ENCODE measurements around the gene SALL4. TPM values are rescaled to one million over a fixed set of nuclear protein-coding genes. Genes with fewer than 3 reads are reported as not detected.

SALL4 gene
- total RNA-seq, 2 donors from 2014 or later = not detected

DNA sequence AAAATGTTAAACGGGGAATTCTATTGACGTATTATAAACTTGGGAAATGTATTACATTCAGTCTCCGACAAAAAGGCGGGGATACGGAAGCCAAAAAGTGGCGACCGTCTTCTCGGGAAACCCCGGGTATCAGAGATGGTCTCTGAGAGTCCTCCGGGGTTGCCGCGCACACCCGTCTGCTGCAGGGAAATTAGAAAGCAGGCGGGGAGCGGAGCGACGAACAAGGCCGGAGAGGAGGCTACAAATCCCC lies 1.5 kb downstream of the SALL4 start:
- DNase-seq (ENCODE audit: low spot score) = no peak
- Histone ChIP-seq H3K27ac (no peak overlapping the region), H3K4me3 (peak overlapping the region; percentile 20 to 48), H3K36me3 (no peaks in the 10 kb centered on the region), H3K9me3 (no peaks in the 10 kb centered on the region), H3K27me3 (peaks cover 7 to 29% of the 10 kb centered on the region in 2 donors), H3K4me1 (peaks cover 0 to 26% of the 10 kb centered on the region in 2 donors)
- TF ChIP-seq, protein P1, sequence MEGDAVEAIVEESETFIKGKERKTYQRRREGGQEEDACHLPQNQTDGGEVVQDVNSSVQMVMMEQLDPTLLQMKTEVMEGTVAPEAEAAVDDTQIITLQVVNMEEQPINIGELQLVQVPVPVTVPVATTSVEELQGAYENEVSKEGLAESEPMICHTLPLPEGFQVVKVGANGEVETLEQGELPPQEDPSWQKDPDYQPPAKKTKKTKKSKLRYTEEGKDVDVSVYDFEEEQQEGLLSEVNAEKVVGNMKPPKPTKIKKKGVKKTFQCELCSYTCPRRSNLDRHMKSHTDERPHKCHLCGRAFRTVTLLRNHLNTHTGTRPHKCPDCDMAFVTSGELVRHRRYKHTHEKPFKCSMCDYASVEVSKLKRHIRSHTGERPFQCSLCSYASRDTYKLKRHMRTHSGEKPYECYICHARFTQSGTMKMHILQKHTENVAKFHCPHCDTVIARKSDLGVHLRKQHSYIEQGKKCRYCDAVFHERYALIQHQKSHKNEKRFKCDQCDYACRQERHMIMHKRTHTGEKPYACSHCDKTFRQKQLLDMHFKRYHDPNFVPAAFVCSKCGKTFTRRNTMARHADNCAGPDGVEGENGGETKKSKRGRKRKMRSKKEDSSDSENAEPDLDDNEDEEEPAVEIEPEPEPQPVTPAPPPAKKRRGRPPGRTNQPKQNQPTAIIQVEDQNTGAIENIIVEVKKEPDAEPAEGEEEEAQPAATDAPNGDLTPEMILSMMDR (IDR thresholded peaks at IDR 0.05) = no peak

DNA sequence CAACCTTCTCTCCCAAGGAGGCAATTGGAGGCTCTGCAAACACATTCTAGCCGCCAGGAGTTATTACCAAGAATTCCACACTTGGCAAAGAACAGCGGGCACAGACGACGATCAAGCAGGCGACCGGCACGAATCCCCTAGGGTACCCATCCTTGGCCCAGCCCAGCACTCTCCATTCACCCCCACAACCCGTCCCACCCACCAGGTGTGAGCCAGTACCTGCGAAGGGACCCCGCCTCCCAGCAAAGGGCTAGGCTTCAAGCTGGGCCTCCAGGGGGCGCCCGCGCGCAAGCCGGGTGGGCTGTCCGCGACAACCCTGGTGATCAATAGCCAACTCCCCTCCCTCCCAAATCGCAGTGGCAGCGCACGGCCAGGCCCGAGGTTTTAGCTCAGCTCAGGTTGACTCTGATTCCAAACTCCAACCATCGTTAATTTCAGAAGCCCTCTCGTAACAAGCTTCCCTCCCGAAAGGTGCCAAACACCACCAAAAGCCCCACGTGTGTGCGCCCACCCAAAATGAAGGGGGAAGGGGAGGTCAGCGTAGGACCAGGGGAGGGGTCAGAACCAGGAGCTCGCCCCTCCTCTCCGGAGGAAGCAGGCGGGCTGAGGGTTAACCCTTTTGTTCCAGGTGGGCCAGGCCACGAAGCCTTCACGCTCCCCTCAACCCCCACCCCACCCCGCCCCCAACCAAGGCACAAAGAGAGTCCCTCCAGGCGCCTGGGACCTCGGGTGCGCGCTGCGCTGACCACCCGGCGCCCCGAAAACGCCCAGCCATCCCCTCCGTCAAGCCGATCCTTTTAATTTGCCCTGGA lies 2.1 kb downstream of the SALL4 start:
- Histone ChIP-seq H3K36me3 (no peaks in the 10 kb centered on the region), H3K27me3 (peaks cover 7 to 29% of the 10 kb centered on the region in 2 donors), H3K4me3 (peak overlapping the region; percentile 20 to 48), H3K4me1 (peaks cover 0 to 26% of the 10 kb centered on the region in 2 donors), H3K9me3 (no peaks in the 10 kb centered on the region), H3K27ac (no peak overlapping the region)
- TF ChIP-seq, protein P1 (IDR thresholded peaks at IDR 0.05) = peak; percentile 68 to 82
- no peak for DNase-seq (ENCODE audit: low spot score)

DNA sequence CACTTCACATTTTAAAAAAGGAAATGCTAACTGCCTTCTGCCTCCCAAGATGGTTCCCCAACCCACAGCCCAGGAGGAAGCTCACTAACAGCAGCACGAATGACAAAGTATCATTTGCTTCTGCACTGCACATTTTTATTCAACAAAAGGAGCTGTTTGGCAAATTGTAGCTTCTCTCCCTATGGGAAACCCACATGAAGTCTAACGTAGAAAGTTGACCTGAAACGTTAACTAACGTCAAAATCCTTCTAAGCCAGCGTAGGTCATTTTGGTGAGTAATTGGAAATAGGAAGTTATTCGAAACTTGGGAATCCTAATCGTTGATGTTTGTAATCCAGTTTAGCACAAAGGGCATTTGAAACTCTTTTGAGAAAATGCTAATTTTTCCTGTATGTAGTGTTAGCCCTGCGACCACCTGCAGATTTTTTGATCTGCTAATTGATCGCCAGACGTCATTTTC lies 2.9 kb downstream of the SALL4 start:
- H3K4me3 ChIP-seq = no peak overlapping the region
- TF ChIP-seq, protein P1 (IDR thresholded peaks at IDR 0.05) = no peak
- H3K27me3 ChIP-seq = peaks cover 7 to 29% of the 10 kb centered on the region in 2 donors
- DNase-seq (ENCODE audit: low spot score) = no peak
- H3K9me3 ChIP-seq = no peaks in the 10 kb centered on the region
- peaks cover 0 to 26% of the 10 kb centered on the region in 2 donors for H3K4me1 ChIP-seq
- no peaks in the 10 kb centered on the region for H3K36me3 ChIP-seq
- no peak overlapping the region for H3K27ac ChIP-seq

DNA sequence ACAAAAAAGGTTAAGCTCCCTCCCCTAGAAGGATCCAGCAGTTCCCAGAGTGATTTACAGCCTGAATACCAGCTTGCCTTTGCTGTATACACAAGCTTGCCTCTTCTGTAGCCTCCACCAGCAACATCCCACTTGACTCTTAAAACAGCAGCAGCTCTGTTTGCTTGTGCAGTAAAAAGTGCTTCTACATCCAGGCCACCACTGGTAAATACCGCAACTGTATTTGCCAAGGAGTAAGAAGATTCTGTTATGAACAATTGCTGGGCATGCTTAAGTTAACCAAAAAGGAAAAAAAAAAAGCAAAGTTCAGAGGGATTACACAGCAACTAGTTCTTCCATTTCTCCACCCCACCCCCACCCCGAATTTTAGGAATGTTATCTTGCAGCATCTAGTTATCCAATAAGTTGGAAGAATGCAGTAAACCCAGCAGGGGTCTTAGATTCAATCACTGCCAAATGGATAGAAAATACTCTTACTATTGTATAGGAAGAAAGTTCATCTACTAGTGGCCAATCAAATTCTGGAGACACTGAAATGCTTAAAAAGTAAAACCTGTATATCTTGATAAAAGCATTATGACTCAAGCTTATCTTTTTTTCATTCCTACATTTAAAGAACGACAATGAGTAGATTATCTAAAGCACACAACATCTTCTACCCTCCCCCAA lies 4.8 kb downstream of the SALL4 start:
- Histone ChIP-seq H3K9me3 (no peaks in the 10 kb centered on the region), H3K36me3 (no peaks in the 10 kb centered on the region), H3K27ac (no peak overlapping the region), H3K4me1 (peaks cover 0 to 26% of the 10 kb centered on the region in 2 donors), H3K4me3 (no peak overlapping the region), H3K27me3 (peaks cover 7 to 29% of the 10 kb centered on the region in 2 donors)
- TF ChIP-seq, protein P1 (IDR thresholded peaks at IDR 0.05) = no peak
- no peak for DNase-seq (ENCODE audit: low spot score)

DNA sequence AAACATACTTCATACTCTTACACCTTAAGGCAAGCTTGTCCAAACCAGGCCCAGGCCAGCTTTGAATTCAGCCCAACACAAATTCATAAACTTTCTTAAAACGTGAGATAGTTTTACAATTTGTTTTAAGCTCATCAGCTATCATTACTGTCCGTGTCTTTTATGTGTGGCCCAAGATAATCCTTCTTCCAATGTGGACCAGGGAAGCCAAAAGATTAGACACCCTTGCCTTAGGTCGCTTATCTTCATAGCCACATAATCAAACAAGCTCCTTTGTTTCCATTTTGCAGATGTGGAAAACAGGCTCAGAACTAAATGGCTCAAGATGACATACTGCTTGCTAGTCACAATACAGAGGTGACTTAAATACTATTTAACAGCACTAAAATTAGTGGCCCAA lies 6.0 kb downstream of the SALL4 start:
- no peak overlapping the region for H3K4me3 ChIP-seq
- TF ChIP-seq, protein P1 (IDR thresholded peaks at IDR 0.05) = no peak
- H3K4me1 ChIP-seq = peaks cover 0 to 16% of the 10 kb centered on the region in 2 donors
- H3K36me3 ChIP-seq = no peaks in the 10 kb centered on the region
- peaks cover 4 to 21% of the 10 kb centered on the region in 2 donors for H3K27me3 ChIP-seq
- DNase-seq (ENCODE audit: low spot score) = no peak
- H3K27ac ChIP-seq = no peak overlapping the region
- H3K9me3 ChIP-seq = no peaks in the 10 kb centered on the region

Measured in right atrium auricular region (tissue), 2 donors.